Trophoblast cell (in vitro differentiated cells and primary cell): ENCODE results near the gene UQCRC2.

Experiments
- DNase-seq, 2 donors: peaks; one replicate each; pipeline ENCODE4 v3.0.0-alpha.2; 2016
- H2AFZ ChIP-seq: 2 replicates; pipeline ENCODE4 v1.6.1; 2013; ENCODE audit warnings: low read length, moderate library complexity, mild to moderate bottlenecking; ENCODE audit not compliant: insufficient read depth, poor library complexity
- H2AK5ac ChIP-seq: 2 replicates; pipeline ENCODE4 v1.6.1; 2013; ENCODE audit warnings: mild to moderate bottlenecking, low read length
- H2BK120ac ChIP-seq: 2 replicates; pipeline ENCODE4 v1.6.1; 2013; ENCODE audit warnings: low read length, mild to moderate bottlenecking, moderate library complexity; ENCODE audit not compliant: insufficient read depth, poor library complexity
- H2BK12ac ChIP-seq: 2 replicates; pipeline ENCODE4 v1.6.1; 2013; ENCODE audit warnings: mild to moderate bottlenecking, low read length, moderate library complexity
- H2BK5ac ChIP-seq: 2 replicates; pipeline ENCODE4 v1.6.1; 2013; ENCODE audit warnings: low read length, low read depth, moderate library complexity, mild to moderate bottlenecking; ENCODE audit not compliant: poor library complexity
- H3K14ac ChIP-seq: 2 replicates; pipeline ENCODE4 v1.6.1; 2013; ENCODE audit warnings: mild to moderate bottlenecking, low read length
- H3K18ac ChIP-seq: 2 replicates; pipeline ENCODE4 v1.6.1; 2013; ENCODE audit warnings: mild to moderate bottlenecking, low read length
- H3K23ac ChIP-seq: 2 replicates; pipeline ENCODE4 v1.6.1; 2013; ENCODE audit warnings: low read length
- H3K27ac ChIP-seq: 2 replicates; pipeline ENCODE4 v1.5.1; 2013; ENCODE audit warnings: low read depth, mild to moderate bottlenecking, inconsistent platforms, low read length, moderate library complexity
- H3K27me3 ChIP-seq: 2 replicates; pipeline ENCODE4 v1.6.1; 2013; ENCODE audit warnings: inconsistent platforms, mild to moderate bottlenecking, low read length, moderate library complexity; ENCODE audit not compliant: insufficient read depth
- H3K36me3 ChIP-seq, 2 experiments: 1 replicate in 1 of 2; 2 replicates in 1 of 2; pipeline ENCODE4 v1.6.1; 2013; ENCODE audit warnings: low read length in 2 of 2, mild to moderate bottlenecking in 2 of 2, moderate library complexity in 1 of 2; ENCODE audit not compliant: insufficient read depth in 2 of 2, control insufficient read depth in 1 of 2
- H3K4ac ChIP-seq: 2 replicates; pipeline ENCODE4 v1.6.1; 2013; ENCODE audit warnings: low read depth, mild to moderate bottlenecking, low read length, moderate library complexity
- H3K4me1 ChIP-seq, 2 experiments: 1 replicate in 1 of 2; 2 replicates in 1 of 2; pipeline ENCODE4 v1.6.1; 2013; ENCODE audit warnings: low read length in 2 of 2, mild to moderate bottlenecking in 2 of 2, moderate library complexity in 1 of 2; ENCODE audit not compliant: insufficient read depth in 2 of 2, control insufficient read depth in 1 of 2
- H3K4me2 ChIP-seq: 2 replicates; pipeline ENCODE4 v1.6.1; 2013; ENCODE audit warnings: inconsistent platforms, mild to moderate bottlenecking, low read length, moderate library complexity
- H3K4me3 ChIP-seq: 2 replicates; pipeline ENCODE4 v1.5.1; 2013; ENCODE audit warnings: mild to moderate bottlenecking, low read depth, low read length, inconsistent platforms
- H3K79me1 ChIP-seq: one replicate; pipeline ENCODE4 v1.6.1; 2013; ENCODE audit warnings: low read length
- H3K79me2 ChIP-seq: 2 replicates; pipeline ENCODE4 v1.6.1; 2013; ENCODE audit warnings: low read length, mild to moderate bottlenecking; ENCODE audit not compliant: control insufficient read depth, insufficient read depth, poor library complexity
- H3K9ac ChIP-seq: 2 replicates; pipeline ENCODE4 v1.6.1; 2013; ENCODE audit warnings: mild to moderate bottlenecking, low read length
- H3K9me3 ChIP-seq: 2 replicates; pipeline ENCODE4 v1.6.1; 2013; ENCODE audit warnings: low read depth, mild to moderate bottlenecking, control low read depth, inconsistent platforms, low read length; ENCODE audit not compliant: insufficient read depth
- H4K12ac ChIP-seq: 2 replicates; pipeline ENCODE4 v1.6.1; 2013; ENCODE audit warnings: low read depth, mild to moderate bottlenecking, low read length, moderate library complexity
- H4K8ac ChIP-seq: 2 replicates; pipeline ENCODE4 v1.6.1; 2013; ENCODE audit warnings: low read depth, mild to moderate bottlenecking, low read length, moderate library complexity
- H4K91ac ChIP-seq: one replicate; pipeline ENCODE4 v1.6.1; 2013; ENCODE audit warnings: low read depth, mild to moderate bottlenecking, low read length, moderate library complexity
- WGBS: extraction: QIAGEN DNeasy Blood & Tissue Kit; methylation state at CpG from one replicate; pipeline ENCODE4 v1.1.7; 2013; ENCODE audit warnings: missing lambda C conversion rate; ENCODE audit not compliant: insufficient read length, insufficient coverage; ENCODE audit errors: extremely low coverage; 5-methylcytosine and 5-hydroxymethylcytosine counted together

Gene UQCRC2

GRCh38 chr16:21946889-21947635 is 6.1 kb upstream of the UQCRC2 start:
- Histone ChIP-seq H2BK120ac (no peak overlapping the region), H3K9me3 (no peaks in the 10 kb centered on the region), H3K36me3 (no peaks in the 10 kb centered on the region), H3K4ac (no peak overlapping the region), H3K79me2 (no peaks in the 10 kb centered on the region), H2BK12ac (no peak overlapping the region), H3K27ac (no peak overlapping the region), H2BK5ac (no peak overlapping the region), H3K4me3 (no peak overlapping the region), H2AK5ac (no peak overlapping the region), H3K27me3 (no peaks in the 10 kb centered on the region), H3K14ac (no peak overlapping the region), H4K8ac (no peak overlapping the region), H3K4me1 (peaks cover 2% of the 10 kb centered on the region in 2 experiments), H2AFZ (no peak overlapping the region), H4K12ac (no peak overlapping the region), H3K9ac (no peak overlapping the region), H3K79me1 (no peaks in the 10 kb centered on the region), H3K4me2 (no peak overlapping the region), H3K18ac (no peak overlapping the region), H3K23ac (no peak overlapping the region), H4K91ac (no peak overlapping the region)
- no CpG with 5 or more reads among the region's 9 CpGs for WGBS
- no peak for DNase-seq

GRCh38 chr16:21949713-21950260 is 3.4 kb upstream of the UQCRC2 start:
- H2BK120ac ChIP-seq = no peak overlapping the region

GRCh38 chr16:21950782-21951521 is 2.2 kb upstream of the UQCRC2 start:
- DNase-seq = peak in 1 of 2 donors; percentile 37
- WGBS = no CpG with 5 or more reads among the region's 7 CpGs
- Histone ChIP-seq H4K8ac (no peak overlapping the region), H3K9me3 (no peaks in the 10 kb centered on the region), H2BK12ac (no peak overlapping the region), H3K79me1 (peaks cover 8% of the 10 kb centered on the region), H2AFZ (no peak overlapping the region), H3K27ac (no peak overlapping the region), H2BK120ac (no peak overlapping the region), H3K23ac (no peak overlapping the region), H3K79me2 (peaks cover 10% of the 10 kb centered on the region), H4K12ac (no peak overlapping the region), H2AK5ac (no peak overlapping the region), H3K9ac (no peak overlapping the region), H3K4ac (no peak overlapping the region), H3K27me3 (no peaks in the 10 kb centered on the region), H3K18ac (no peak overlapping the region), H2BK5ac (no peak overlapping the region), H3K4me1 (peaks cover 2 to 7% of the 10 kb centered on the region in 2 experiments), H4K91ac (no peak overlapping the region), H3K4me2 (no peak overlapping the region), H3K36me3 (no peaks in the 10 kb centered on the region), H3K14ac (no peak overlapping the region), H3K4me3 (no peak overlapping the region)

More at GRCh38 chr16:21949713-21950260, 3.4 kb upstream of the UQCRC2 start:
- no peak overlapping the region for H3K14ac ChIP-seq
- no peak overlapping the region for H3K4ac ChIP-seq
- no peak overlapping the region for H3K18ac ChIP-seq
- no peak overlapping the region for H2BK5ac ChIP-seq
- H4K8ac ChIP-seq = no peak overlapping the region
- H3K9ac ChIP-seq = no peak overlapping the region
- H3K9me3 ChIP-seq = no peaks in the 10 kb centered on the region
- H3K27me3 ChIP-seq = no peaks in the 10 kb centered on the region
- peaks cover 2 to 7% of the 10 kb centered on the region in 2 experiments for H3K4me1 ChIP-seq
- no peak overlapping the region for H2AFZ ChIP-seq
- peaks cover 8% of the 10 kb centered on the region for H3K79me1 ChIP-seq
- no peak overlapping the region for H3K27ac ChIP-seq
- no peak overlapping the region for H3K4me3 ChIP-seq
- H4K12ac ChIP-seq = no peak overlapping the region
- no peaks in the 10 kb centered on the region for H3K36me3 ChIP-seq
- no peak overlapping the region for H3K23ac ChIP-seq
- DNase-seq = peak in 1 of 2 donors; percentile 3
- peaks cover 10% of the 10 kb centered on the region for H3K79me2 ChIP-seq
- H3K4me2 ChIP-seq = no peak overlapping the region
- WGBS = no CpG with 5 or more reads among the region's 1 CpG
- no peak overlapping the region for H2AK5ac ChIP-seq
- H2BK12ac ChIP-seq = no peak overlapping the region
- no peak overlapping the region for H4K91ac ChIP-seq

- Histone ChIP-seq H4K8ac (peak overlapping the region; percentile 94), H4K91ac (peak overlapping the region; percentile 70), H3K27me3 (no peaks in the 10 kb centered on the region), H3K4me2 (peak overlapping the region; percentile 68), H3K79me1 (peaks cover 8% of the 10 kb centered on the region), H3K36me3 (peaks cover 5 to 9% of the 10 kb centered on the region in 2 experiments), H3K4me1 (peaks cover 2 to 7% of the 10 kb centered on the region in 2 experiments), H2AFZ (peak overlapping the region; percentile 89), H2AK5ac (no peak overlapping the region), H3K14ac (peak overlapping the region; percentile 71), H3K4me3 (peak overlapping the region; percentile 95), H2BK12ac (no peak overlapping the region), H2BK5ac (peak overlapping the region; percentile 32), H3K4ac (peak overlapping the region; percentile 90), H3K23ac (no peak overlapping the region), H3K27ac (peak overlapping the region; percentile 55), H3K79me2 (peaks cover 10% of the 10 kb centered on the region), H3K18ac (peak overlapping the region; percentile 34), H3K9ac (peak overlapping the region; percentile 94), H4K12ac (peak overlapping the region; percentile 51), H2BK120ac (no peak overlapping the region), H3K9me3 (no peaks in the 10 kb centered on the region)
- peak; percentile 57 to 69 for DNase-seq
- WGBS = no CpG with 5 or more reads among the region's 24 CpGs
These were observed 945 bp upstream of the UQCRC2 start for GRCh38 chr16:21952040-21952792.
